ENCODE measurements around the gene MICAL2.

GRCh38 chr11:12195768-12196167, 85.4 kb downstream of the MICAL2 start:
- TF ChIP-seq CTCF (conservative IDR thresholded peaks at IDR 0.05; ENCODE audit: low read depth, low read length) = no peak
- TF ChIP-seq EZH2 (IDR thresholded peaks at IDR 0.05; ENCODE audit: low read length, unreplicated experiment) = no peak
- no peak for TF ChIP-seq EZH2phosphoT487 (IDR thresholded peaks at IDR 0.05; ENCODE audit: borderline replicate concordance, low read length)

Measured in PC-3 (cell line).